ACC112 (cell line): Measurements from ENCODE around the gene TMEM125.

Experiments used
- H2AFZ ChIP-seq: fragments of 200-600 bp; sonication (generic); one replicate; pipeline ENCODE4 v1.6.0; 2017; ENCODE audit warnings: antibody characterized with exemption, low read length; ENCODE audit not compliant: unreplicated experiment
- H3K27ac ChIP-seq: fragments of 200-600 bp; sonication (generic); 2 replicates; pipeline ENCODE4 v1.5.1; 2014; ENCODE audit warnings: low read depth, mild to moderate bottlenecking, antibody characterized with exemption, low read length, moderate library complexity
- H3K27me3 ChIP-seq: fragments of 200-600 bp; sonication (generic); 2 replicates; pipeline ENCODE4 v1.6.1; 2014; ENCODE audit warnings: mild to moderate bottlenecking, antibody characterized with exemption, low read length, moderate library complexity, mixed read lengths; ENCODE audit not compliant: insufficient read depth
- H3K36me3 ChIP-seq: fragments of 200-600 bp; sonication (generic); 2 replicates; pipeline ENCODE4 v1.6.1; 2016; ENCODE audit warnings: mild to moderate bottlenecking, antibody characterized with exemption, low read length, moderate library complexity, mixed read lengths; ENCODE audit not compliant: insufficient read depth
- H3K4me1 ChIP-seq: fragments of 200-600 bp; sonication (generic); one replicate; pipeline ENCODE4 v1.6.1; 2016; ENCODE audit warnings: low read length, mixed read lengths; ENCODE audit not compliant: insufficient read depth, unreplicated experiment, control insufficient read depth
- H3K4me3 ChIP-seq: fragments of 200-600 bp; sonication (generic); 2 replicates; pipeline ENCODE4 v1.5.1; 2014; ENCODE audit warnings: mild to moderate bottlenecking, low read depth, low read length
- H3K79me2 ChIP-seq: fragments of 200-600 bp; sonication (generic); one replicate; pipeline ENCODE4 v1.6.0; 2016; ENCODE audit warnings: low read length; ENCODE audit not compliant: control insufficient read depth, unreplicated experiment, insufficient read depth

TMEM125 gene

DNA sequence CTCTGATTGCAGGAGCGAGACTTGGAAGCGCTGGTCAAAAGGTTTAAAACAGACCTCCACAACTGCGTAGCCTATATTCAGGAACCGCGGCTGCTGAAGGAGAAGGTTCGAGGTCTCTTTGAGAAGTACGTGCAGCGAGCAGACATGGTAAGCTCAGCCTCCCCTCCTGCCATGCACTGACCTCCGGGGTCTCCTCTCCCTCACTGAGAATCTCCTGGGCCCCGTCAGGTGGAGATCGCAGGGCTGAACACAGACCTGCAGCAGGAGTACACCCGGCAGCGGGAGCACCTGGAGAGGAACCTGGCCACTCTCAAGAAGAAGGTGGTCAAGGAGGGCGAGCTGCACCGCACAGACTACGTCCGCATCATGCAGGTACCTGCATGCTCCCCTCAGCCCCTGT lies 35.5 kb upstream of the TMEM125 start:
- Histone ChIP-seq H3K36me3 (no peaks in the 10 kb centered on the region), H3K27me3 (no peaks in the 10 kb centered on the region), H2AFZ (no peak overlapping the region), H3K27ac (no peak overlapping the region), H3K79me2 (no peaks in the 10 kb centered on the region), H3K4me1 (peaks cover 11% of the 10 kb centered on the region), H3K4me3 (no peak overlapping the region)

DNA sequence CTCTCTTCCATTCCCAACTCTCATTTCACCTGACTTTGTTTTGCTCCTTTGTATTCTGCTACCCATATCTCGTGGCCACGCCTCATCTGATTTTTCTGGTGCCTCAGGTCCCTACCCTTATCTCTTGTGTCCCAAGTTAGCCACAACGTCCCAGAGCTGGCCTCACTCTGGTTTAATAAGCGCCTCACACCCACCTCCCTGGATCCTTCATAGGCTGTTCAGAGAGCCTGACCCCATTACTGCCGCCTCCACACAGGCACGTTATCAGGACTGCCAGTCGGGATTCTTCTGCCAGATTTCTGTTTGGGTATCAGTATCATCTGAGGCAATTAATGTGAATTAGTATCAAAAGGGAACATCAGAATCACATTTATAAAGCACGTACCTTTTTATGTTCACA lies 34.7 kb upstream of the TMEM125 start:
- Histone ChIP-seq H3K4me1 (peaks cover 11% of the 10 kb centered on the region), H2AFZ (no peak overlapping the region), H3K79me2 (no peaks in the 10 kb centered on the region), H3K27ac (no peak overlapping the region), H3K36me3 (no peaks in the 10 kb centered on the region), H3K27me3 (no peaks in the 10 kb centered on the region), H3K4me3 (no peak overlapping the region)

DNA sequence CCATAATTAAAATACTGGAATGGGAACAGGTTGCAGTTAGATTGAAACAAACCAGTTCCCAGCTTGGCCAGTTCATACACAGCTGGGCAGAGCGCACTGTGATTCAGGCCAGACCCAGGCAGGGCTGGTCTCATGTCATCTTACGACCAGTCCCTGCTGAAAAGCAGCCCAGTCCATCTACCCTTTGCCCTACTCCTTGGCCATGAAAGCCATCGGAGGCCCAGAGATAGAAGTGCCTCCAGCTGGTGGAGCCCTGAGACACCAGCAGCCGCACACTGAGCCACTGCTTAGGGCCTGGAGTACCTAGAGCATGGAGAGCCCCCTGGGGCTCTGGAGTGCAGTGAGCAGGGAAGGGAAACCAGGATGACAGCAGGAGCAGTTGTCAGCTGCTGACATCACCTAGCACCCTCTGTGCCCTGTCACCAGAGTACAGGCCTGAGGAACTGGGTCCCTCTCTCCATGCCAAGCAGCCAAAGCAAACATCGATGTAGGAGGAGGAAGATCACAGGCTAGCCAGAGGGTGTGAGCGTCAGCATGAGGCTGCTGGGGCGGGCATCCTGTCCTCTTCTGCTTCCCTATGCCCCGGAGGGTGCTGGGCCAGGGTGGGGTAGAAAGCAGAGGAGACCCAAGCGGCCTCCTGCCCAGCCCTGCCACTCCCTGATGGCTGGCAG lies 34.2 kb upstream of the TMEM125 start:
- Histone ChIP-seq H3K4me1 (peaks cover 11% of the 10 kb centered on the region), H2AFZ (no peak overlapping the region), H3K27me3 (no peaks in the 10 kb centered on the region), H3K36me3 (no peaks in the 10 kb centered on the region), H3K79me2 (no peaks in the 10 kb centered on the region), H3K4me3 (no peak overlapping the region), H3K27ac (no peak overlapping the region)

DNA sequence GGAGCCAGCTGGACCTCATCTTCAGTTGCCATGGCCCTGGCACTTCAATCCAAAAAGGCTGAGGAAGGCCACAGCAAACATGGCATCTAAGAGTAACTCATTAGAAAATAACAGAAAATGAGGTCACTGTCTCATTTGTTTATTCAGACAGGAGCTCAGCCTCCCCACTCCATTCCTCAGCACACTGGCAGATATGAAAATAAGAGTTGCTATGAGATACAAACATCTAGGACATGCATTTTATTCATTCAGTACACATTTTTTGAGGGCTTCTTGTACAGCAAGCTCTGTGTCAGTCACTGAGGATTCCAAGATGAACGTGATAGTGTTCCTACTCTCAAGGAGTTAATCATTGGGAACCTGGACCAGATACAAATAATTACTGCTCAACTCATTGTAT lies 32.7 kb upstream of the TMEM125 start:
- no peaks in the 10 kb centered on the region for H3K27me3 ChIP-seq

DNA sequence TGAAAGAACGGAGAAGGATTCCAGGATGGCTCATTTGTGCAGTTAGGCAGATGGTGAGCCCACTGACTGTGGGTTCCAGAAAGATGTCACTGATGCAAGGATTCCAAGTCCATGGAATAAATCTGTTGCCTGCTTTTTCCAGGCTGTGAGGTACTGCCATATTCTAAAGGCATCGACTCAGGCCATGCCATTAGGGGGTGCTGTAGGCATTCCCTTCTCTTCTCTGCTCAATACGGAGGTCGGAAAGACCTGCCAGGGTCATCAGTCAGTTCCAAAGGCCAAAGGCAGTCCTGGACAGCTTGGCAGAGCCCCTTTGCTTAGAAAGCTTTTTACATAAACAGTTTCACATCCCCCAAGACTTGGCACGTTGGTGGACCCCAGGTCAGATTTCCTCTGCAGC lies 31.7 kb upstream of the TMEM125 start:
- Histone ChIP-seq H3K36me3 (no peaks in the 10 kb centered on the region), H3K27me3 (no peaks in the 10 kb centered on the region), H3K4me3 (no peak overlapping the region), H3K79me2 (no peaks in the 10 kb centered on the region), H3K4me1 (no peaks in the 10 kb centered on the region), H2AFZ (no peak overlapping the region), H3K27ac (no peak overlapping the region)

More for the DNA sequence above, 32.7 kb upstream of the TMEM125 start:
- Histone ChIP-seq H3K79me2 (no peaks in the 10 kb centered on the region), H3K4me1 (peaks cover 7% of the 10 kb centered on the region), H3K27ac (no peak overlapping the region), H3K4me3 (no peak overlapping the region), H3K36me3 (no peaks in the 10 kb centered on the region), H2AFZ (no peak overlapping the region)

DNA sequence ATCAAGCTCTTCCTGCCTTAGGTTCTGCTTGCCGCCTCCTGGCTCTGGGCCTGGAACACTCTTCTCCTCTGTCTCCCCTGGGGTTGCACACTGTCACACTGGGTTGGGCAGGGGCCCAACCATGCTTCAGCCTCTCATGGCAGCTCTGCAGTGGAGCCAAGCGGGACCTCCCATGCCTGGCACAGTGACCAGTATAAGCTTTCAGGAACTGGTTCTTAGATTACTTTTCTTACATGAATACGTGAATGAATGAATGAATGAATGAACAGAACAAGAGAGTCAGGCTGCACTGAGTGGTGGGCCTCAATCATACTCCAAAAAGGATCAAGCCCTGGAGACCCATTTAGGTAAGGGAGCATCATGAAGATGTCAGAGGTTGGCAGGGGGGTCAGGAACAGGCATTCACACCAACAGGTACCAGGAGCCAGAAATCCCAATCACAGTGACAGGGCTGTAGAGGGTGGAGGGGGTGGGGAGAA lies 30.8 kb upstream of the TMEM125 start:
- H3K36me3 ChIP-seq: no peaks in the 10 kb centered on the region
- H3K4me3 ChIP-seq: no peak overlapping the region
- no peak overlapping the region for H2AFZ ChIP-seq
- no peaks in the 10 kb centered on the region for H3K79me2 ChIP-seq
- H3K27me3 ChIP-seq: no peaks in the 10 kb centered on the region
- H3K27ac ChIP-seq: no peak overlapping the region
- no peaks in the 10 kb centered on the region for H3K4me1 ChIP-seq

DNA sequence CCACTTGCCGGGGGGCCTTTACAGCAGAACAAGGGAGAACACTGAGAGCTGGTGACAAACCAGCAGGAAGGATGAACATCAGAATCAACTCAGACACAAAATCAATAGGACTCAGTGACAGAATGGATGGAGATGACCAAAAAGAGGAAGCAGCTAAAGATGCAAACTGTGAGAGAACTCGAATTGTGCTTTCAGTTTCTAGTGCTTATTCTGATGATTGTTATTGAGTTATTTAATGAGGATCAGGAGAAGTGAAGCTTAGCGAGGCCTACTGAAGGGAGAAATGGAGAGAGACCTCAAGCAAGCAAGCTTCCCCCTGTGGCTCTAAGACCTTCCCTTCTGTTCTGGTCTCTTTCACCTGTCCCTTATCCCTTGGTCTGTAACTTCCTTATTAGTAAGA lies 30.3 kb upstream of the TMEM125 start:
- H3K4me1 ChIP-seq: no peaks in the 10 kb centered on the region
- no peaks in the 10 kb centered on the region for H3K79me2 ChIP-seq
- no peak overlapping the region for H2AFZ ChIP-seq
- no peak overlapping the region for H3K4me3 ChIP-seq
- no peak overlapping the region for H3K27ac ChIP-seq
- H3K27me3 ChIP-seq: no peaks in the 10 kb centered on the region
- H3K36me3 ChIP-seq: no peaks in the 10 kb centered on the region

DNA sequence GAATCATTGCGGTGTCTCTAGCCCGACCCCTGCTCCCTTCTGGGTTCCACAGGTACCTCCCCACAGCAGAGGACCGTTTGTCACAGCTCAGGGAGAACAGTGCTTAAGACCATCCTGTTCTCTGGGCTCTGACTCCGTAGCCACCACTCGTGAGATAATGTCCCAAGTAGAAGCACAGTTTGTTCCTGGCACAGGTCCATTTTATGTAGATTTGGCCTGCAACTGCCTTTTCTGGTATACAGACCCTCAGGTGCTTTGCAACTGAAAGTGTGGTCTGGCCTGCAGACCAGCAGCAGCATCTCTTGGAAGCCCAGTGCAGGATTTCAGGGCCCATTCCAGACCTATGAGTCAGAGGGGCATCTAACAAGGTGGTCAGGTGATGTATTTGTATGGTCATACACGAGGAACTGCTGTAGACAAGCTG lies 28.4 kb upstream of the TMEM125 start:
- Histone ChIP-seq H2AFZ (no peak overlapping the region), H3K36me3 (no peaks in the 10 kb centered on the region), H3K79me2 (no peaks in the 10 kb centered on the region), H3K27ac (no peak overlapping the region), H3K4me3 (no peak overlapping the region), H3K4me1 (no peaks in the 10 kb centered on the region), H3K27me3 (no peaks in the 10 kb centered on the region)

DNA sequence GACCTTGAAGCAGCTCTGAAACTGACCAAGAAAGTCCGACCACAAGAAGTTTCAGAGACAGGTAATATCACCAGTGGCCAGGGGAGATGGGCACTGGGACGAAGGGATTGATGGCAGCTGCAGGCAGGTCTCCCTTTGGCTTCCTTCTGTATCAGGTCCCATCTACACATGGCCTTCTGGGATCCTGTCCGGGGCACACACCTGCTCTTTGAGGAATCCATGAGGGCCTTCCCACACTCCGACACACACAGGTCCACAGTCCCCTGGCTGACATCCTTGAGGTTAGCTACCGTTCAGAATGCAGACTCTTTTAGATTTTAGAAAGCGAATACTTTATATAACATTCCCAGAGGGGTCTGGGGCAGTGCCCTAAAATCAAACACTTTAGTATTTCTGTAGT lies 26.5 kb upstream of the TMEM125 start:
- H3K27me3 ChIP-seq: no peaks in the 10 kb centered on the region
- no peak overlapping the region for H2AFZ ChIP-seq
- H3K4me1 ChIP-seq: no peaks in the 10 kb centered on the region
- H3K27ac ChIP-seq: no peak overlapping the region
- H3K4me3 ChIP-seq: no peak overlapping the region
- no peaks in the 10 kb centered on the region for H3K79me2 ChIP-seq
- H3K36me3 ChIP-seq: no peaks in the 10 kb centered on the region

DNA sequence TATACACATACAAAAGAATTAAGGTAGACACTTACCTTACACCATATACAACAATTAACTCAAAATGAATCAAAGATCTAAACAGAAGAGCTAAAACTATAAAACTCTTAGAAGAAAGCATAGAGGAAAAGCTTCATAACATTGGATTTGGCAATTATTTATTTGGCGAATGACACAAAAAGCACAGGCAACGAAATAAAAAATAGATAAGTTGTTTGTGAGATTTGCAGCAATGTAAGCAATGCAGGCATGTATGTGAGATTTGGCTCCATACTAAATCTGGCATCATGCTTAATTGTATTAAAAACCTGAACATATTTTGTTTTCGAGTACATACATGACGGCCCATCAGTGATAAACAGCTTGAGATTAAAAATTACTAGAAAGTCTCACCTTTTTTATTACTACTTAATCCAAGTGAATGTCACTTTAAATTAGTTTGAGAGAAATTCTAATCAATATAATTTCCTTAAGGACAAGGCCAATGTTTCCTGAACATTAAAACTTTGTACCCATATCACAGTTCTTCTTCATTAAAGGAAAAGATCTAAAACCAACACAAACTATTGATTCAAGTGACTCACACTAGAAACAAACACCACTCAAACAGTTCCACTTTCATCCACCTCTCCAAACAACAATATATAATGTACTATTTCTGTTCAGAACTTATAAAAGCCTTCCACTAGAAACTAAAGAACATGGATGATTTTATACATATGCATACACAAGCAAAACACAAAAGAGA lies 23.1 kb upstream of the TMEM125 start:
- H3K27me3 ChIP-seq: peaks cover 15% of the 10 kb centered on the region; the same call in 1 of the 2 replicates
- no peaks in the 10 kb centered on the region for H3K36me3 ChIP-seq
- H2AFZ ChIP-seq: no peak overlapping the region
- no peak overlapping the region for H3K4me3 ChIP-seq
- H3K27ac ChIP-seq: no peak overlapping the region
- H3K4me1 ChIP-seq: no peaks in the 10 kb centered on the region
- no peaks in the 10 kb centered on the region for H3K79me2 ChIP-seq
